GM18502 (cell line): ENCODE results near the gene SFRP2.

Experiments used
- ATAC-seq: cut with Tn5 transposase; IDR thresholded peaks from one replicate; pipeline ENCODE4 v1.9.1; 2021; ENCODE audit warnings: mild to moderate bottlenecking; ENCODE audit not compliant: unreplicated experiment, poor library complexity

Gene SFRP2

GRCh38 chr4:153788413-153789276 lies at the start of gene SFRP2:
Gene SFRP2, minus strand, starts transcription at chr4:153789083. Its CDS starts 248 bp downstream, at chr4:153788835.
- no peak for ATAC-seq

GRCh38 chr4:153838564-153838963 lies 49.7 kb upstream of the SFRP2 start:
- no peak for ATAC-seq

- no peak for ATAC-seq
Measured at GRCh38 chr4:153834901-153835300, 46.0 kb upstream of the SFRP2 start.

GRCh38 chr4:153832720-153833287 lies 43.9 kb upstream of the SFRP2 start:
- peak; percentile 54 for ATAC-seq

GRCh38 chr4:153832054-153832453 lies 43.2 kb upstream of the SFRP2 start:
- no peak for ATAC-seq

GRCh38 chr4:153831245-153831644 lies 42.4 kb upstream of the SFRP2 start:
- no peak for ATAC-seq

- no peak for ATAC-seq
Measured at GRCh38 chr4:153825691-153826090, 36.8 kb upstream of the SFRP2 start.

- ATAC-seq: no peak
Measured at GRCh38 chr4:153825126-153825525, 36.2 kb upstream of the SFRP2 start.

GRCh38 chr4:153824501-153824900 lies 35.6 kb upstream of the SFRP2 start:
- ATAC-seq: no peak

GRCh38 chr4:153823483-153823882 lies 34.6 kb upstream of the SFRP2 start:
- ATAC-seq: no peak

GRCh38 chr4:153822316-153822715 lies 33.4 kb upstream of the SFRP2 start:
- no peak for ATAC-seq

GRCh38 chr4:153817466-153817865 lies 28.6 kb upstream of the SFRP2 start:
- ATAC-seq: no peak

GRCh38 chr4:153816542-153816941 lies 27.7 kb upstream of the SFRP2 start:
- ATAC-seq: no peak

GRCh38 chr4:153814789-153815188 lies 25.9 kb upstream of the SFRP2 start:
- ATAC-seq: no peak

- ATAC-seq: no peak
Measured at GRCh38 chr4:153809916-153810810, 21.3 kb upstream of the SFRP2 start.

- peak; percentile 52 for ATAC-seq
Measured at GRCh38 chr4:153809307-153809706, 20.4 kb upstream of the SFRP2 start.

GRCh38 chr4:153808175-153808574 lies 19.3 kb upstream of the SFRP2 start:
- no peak for ATAC-seq

- ATAC-seq: no peak
Measured at GRCh38 chr4:153806073-153806472, 17.2 kb upstream of the SFRP2 start.

GRCh38 chr4:153804722-153805121 lies 15.8 kb upstream of the SFRP2 start:
- ATAC-seq: no peak

- no peak for ATAC-seq
Measured at GRCh38 chr4:153799694-153800074, 10.8 kb upstream of the SFRP2 start.
